Amniotic epithelial cell (primary cell): ENCODE data around the gene GALNT2.

Experiments used
- DNase-seq: peaks from one replicate; pipeline ENCODE4 v3.0.0-alpha.2; 2010; ENCODE audit warnings: low read depth

The GALNT2 gene

DNA sequence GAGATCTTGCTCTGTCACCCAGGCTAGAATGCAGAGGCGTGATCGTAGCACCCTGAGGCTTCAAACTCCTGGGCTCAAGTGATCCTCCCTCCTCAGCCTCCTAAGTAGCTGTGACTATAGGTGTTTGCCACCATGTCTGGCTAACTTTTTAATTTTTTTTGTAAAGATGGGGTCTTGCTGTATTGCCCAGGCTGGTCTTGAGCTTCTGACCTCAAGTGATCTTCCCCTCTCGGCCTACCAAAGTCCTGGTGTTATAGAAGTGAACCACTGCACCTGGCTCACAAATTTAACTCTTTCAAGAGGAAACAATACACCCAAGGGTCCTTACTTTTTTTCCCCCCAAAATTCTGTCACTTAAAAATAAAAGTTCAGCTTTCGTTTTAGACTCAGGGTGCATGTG, 62.3 kb downstream of the GALNT2 start:
- DNase-seq: no peak

GRCh38 chr1:230130172-230130944, 63.3 kb downstream of the GALNT2 start:
- DNase-seq: no peak

DNA sequence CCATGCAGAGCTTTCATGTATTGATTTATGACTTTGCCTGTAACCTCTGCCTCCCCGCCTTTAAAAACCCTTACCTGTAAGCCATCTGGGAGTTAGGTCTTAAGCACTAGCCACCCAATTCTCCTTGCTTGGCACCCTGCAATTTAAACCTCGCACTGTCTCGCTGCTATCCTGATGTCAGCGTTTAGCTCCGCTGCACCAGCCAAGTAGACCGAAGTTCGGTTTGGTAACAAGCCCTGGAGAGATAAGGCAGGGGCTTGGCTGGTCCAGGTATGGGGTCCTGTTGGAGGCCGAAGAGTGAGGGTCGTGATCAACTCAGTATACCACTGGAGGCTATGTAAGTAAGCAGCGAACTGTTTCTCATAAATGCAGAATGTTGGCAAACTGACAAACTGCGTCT, 64.4 kb downstream of the GALNT2 start:
- no peak for DNase-seq

- DNase-seq: no peak
These were observed 65.7 kb downstream of the GALNT2 start for GRCh38 chr1:230132758-230133157.

GRCh38 chr1:230135726-230136125, 68.7 kb downstream of the GALNT2 start:
- no peak for DNase-seq

DNA sequence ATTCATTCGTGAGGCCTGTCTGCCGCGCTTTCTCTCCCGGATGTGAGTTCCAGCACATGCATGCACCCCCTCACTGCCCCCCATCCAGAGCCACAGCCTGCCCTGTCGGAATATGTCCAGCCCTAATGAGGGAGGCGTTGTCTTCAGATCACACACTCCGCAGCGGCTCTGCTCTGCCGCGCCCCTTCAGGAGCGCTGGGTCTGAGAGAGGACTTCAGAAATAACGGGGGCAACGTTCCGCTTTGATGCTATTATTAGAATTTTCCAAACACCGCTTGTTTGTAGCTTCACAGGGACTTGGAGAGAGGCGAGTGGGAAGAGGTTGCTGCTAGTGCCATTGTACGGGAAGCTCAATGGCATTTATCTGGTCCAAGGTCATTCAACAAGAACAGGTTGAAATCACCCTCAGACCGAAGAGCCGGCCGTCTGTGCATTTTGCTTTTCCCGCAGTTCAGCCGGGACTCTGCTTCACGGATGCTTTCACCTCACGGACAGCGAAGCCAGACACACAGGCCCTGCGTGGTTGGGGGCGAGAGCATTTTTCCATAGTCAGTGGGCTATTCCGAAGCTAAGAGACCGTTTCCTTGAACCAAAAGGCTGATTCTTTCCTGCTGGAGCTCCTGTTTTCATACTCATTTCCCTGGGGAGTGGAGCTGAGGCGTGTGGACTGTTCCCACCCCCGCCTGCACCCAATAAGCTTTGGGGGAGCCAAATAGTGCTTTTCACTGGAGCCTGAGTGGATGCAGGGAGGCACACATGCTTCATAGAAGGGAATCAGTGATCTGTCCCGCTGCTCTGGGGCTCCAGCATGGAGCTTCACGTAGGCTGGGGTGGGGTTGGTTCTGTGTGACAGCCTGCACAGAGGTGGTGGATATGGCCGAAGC, 69.7 kb downstream of the GALNT2 start:
- no peak for DNase-seq

DNA sequence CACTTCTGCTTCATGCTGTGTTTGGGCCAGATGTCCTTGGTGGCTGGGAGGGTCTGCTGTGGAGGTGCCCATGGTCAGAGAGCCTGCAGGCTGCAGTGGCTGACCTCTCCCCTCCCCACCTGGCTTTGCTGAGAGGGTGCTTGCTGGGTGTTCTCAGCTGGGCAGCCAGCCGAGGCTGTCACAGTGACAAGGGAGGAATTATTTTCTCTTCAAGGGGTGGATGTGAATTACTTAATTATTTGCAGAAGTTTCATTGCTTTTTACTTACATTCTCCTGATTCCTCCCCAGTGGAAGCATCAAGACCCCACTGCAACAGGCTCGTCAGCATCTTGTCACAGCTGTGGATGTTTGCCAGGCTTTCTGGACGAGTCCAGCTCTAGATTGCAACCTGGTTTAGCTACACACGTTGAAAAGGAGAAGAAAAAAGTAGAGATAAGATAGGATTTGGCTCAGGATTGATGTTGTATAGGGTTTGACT, 70.3 kb downstream of the GALNT2 start:
- no peak for DNase-seq

- no peak for DNase-seq
These were observed 71.7 kb downstream of the GALNT2 start for GRCh38 chr1:230138561-230139239.

GRCh38 chr1:230139315-230139714, 72.3 kb downstream of the GALNT2 start:
- DNase-seq: no peak

DNA sequence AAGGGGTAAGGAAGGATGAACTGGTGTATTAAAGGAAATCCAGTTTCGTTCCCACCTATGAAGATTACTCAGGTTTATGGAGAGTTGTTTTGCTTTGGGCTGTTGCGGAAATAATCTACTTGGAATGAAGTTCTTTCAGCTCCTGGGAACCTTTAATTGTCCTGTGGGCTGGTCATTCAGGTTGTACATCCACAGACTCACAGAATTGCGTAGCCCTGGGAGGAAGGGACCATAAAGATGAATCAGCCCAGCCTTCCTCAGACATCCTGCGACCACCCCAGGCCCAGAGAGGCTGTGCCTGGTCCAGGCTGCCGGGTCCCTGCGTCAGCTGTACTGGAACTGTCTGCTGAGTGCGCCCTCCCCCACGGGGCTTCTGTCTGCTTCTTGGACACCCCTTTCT, 72.7 kb downstream of the GALNT2 start:
- DNase-seq: no peak

DNA sequence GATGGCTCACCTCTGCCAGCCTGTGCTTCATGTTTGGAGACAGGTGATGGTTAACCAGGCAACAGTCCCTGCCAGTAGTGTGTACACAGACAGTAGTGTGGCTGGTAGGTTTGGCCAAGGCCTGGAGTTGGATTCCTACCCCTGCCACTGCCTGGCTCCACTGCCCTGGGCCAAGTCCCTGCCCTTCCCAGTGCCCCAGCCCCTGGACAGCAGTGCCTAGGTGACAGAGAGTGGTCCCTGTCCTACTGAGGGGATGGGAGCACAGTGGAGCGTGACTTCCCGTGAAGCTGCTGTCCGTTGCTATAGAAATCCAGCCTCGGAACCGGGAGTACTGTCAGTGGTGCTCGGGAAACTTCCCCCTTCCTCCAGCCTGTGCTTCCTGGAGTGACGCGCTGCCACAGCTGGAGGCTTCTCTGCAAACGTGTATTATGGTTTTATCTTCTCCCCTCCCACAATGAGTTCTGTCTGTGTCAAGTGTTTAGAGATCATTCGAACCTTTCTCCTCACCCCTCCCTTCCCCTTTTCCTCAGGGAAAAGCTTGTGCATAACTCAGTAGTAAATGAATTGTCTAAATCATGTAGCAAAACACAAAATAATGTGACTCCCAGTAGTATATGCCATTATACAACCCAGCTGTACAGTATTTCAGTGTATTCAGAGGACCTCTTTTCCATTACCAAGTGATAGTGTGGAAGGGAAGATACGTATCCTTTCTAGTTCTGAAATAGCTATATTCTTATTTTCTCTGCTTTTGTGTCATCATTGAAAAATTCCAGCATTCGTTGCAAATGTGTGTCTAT, 73.4 kb downstream of the GALNT2 start:
- DNase-seq: peak; percentile 71

DNA sequence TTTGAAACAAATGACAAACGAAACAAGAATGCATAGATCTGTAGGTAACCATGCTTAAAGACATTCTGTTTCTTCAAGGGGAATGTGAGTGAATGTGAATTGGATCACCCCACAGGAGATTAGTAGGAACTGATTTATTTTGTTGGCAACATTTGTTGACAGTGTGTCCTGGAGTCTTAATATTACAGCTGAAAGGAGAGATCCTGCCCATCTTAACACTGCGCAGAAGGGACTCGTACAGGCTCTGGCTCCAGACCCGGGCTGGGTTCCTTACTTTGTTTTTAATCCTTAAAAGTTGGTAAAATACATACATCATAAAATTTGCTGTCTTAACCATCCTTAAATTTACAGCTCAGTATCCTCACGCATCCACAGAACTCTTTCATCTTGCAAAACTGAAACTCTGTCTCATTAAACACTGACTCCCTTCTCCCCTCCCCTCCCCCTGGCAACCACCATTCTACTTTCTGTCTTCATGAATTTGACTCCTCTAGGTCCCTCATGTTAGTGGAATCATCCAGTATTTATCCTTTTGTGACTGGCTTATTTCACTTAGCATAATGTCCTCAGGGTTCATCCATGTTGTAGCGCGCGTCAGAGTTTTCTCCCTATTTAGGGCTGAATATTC, 74.1 kb downstream of the GALNT2 start:
- peak; percentile 82 for DNase-seq

DNA sequence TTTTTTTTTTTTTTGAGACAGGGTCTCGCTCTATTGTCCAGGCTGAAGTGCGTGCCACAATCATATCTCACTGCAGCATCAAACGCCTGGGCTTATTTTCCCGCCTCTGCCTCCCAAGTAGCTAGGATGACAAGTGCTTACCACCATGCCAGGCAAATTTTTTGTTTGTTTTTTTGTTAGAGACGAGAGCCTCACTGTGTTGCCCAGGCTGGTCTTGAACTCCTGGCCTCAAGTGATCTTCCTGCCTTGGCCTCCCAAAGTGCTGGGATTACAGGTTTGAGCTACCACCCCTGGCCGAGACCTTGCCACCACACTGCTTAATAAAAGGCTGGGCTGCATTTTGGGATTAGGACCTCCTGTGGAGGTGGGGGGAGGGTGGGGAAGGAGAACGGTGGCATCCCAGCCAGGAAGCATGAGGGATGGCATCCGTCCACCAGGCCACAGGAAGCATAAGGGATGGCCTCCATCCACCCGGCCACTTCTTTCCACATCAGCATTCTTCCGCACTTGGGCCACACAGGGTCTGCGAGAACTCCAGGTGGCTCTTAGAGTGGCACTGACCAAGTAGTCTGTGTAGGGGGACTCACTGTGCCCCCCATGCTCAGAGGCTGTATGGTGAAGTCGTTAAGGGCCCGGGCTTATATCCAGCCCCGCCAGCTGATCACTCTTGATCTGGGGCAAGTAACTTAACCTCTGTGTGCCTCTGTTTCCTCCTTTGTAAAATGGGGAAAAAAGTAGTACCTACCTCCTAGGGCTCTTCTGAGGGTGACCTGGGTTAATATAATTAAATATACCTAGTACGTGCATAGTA, 75.0 kb downstream of the GALNT2 start:
- no peak for DNase-seq

DNA sequence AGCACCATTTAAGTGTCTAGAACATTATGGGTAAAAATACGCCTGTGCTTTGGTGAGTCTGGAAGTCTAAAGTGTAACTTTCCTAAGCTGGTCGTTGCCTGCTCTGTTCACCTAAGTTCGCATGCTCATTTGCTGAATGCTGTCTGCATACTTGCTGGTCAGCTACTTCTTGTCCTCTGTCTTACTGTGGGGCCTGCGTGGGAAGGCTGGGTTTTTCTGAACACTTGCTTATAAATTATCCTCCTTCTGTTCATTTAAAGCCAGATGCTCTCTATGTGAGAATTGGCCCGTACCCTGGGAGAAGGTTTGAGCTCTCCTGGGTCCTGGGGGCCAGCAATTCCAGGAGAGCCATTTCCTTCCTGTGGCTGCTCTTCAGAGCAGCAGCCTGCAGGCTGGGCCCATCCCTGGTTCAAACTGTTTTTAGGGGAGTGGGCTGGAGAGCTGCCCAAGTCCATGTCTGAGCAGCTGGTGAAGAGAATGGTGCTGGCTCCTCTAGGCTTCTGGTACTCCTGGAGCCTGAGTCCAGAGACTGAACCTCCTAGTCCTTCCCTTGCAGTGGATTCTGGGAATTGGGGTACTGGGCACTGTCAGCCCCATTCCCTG, 75.7 kb downstream of the GALNT2 start:
- no peak for DNase-seq

GRCh38 chr1:230143534-230143933, 76.5 kb downstream of the GALNT2 start:
- no peak for DNase-seq

GRCh38 chr1:230144010-230144614, 77.1 kb downstream of the GALNT2 start:
- DNase-seq: no peak

GRCh38 chr1:230144758-230145504, 77.9 kb downstream of the GALNT2 start:
- no peak for DNase-seq

DNA sequence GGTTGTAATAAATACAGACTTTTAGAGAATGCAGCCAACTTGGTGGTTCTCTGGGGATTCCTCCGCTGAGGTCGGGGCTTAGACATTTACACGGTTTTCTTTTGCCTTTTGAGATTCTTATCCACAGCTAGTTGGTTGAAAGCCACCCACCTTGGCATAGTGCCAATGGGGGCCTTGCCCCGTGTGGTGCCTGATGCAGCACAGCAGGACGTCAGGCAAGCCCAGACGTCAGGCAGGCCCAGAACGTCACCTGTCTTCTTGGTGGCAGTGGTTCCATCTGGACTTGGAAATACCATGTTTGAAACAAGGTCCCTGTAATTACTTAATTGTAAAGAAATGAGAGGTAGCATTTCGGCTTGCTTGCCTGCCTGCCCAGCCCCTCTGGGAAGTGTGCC, 78.5 kb downstream of the GALNT2 start:
- DNase-seq: no peak

DNA sequence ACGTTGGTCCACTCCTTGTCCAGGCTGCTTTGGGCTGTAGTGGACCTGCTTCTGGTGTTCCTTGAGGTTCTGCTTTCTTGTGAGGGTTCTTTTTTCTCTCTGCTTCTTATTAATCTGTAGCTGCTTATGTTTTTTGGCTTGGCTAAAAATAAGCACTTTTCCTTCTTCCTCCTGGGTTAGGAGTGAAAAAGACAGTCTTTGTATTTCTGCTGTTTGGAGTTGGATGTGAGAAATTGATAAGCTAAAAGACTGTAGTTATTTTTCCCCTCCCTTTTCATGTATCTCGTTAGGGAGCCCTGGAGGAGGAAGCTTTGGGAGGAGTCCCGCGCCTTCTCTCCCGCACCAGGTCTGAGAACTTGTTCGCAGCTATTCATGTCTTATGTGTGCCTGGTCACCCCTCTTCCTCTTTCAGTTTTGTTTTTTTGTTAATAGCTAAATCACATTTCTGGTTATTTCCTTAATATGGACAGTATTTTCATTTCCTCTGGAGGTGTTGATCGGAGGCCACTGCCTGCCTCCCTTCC, 79.0 kb downstream of the GALNT2 start:
- DNase-seq: no peak
